ENCODE measurements around the gene SGCG.

DNA sequence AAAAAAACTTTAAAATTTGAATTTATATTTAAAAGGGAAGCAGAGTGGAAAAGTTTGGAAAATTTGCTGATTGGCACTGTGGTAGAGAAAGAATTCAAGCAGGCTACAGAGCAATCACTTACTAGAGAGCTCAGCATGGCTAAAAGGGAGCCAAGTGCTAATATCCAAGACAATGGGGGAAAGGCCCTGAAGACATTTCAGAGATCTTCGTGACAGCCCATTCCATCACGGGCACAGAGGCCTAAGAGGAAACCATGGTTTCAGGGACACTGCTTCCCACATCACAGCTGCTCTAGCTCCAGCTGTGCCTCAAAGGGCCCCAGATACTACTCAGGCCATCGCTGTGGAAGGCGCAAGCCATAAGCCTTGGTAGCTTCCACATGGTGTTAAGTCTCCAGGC is 73.7 kb downstream of the SGCG start:
- TF ChIP-seq CTCF (IDR thresholded peaks at IDR 0.05) = no peak
- no peak for TF ChIP-seq POLR2AphosphoS5 (IDR thresholded peaks at IDR 0.05)
- TF ChIP-seq EP300 (IDR thresholded peaks at IDR 0.05) = no peak
- no peak for TF ChIP-seq POLR2A (IDR thresholded peaks at IDR 0.05)

All from suprapubic skin (tissue), 4 donors.